Osteocyte (in vitro differentiated cells): ENCODE measurements around the gene FOXR1. TPM values are rescaled to one million over a fixed set of nuclear protein-coding genes. Genes with fewer than 3 reads are reported as not detected.
A peak's percentile ranks its signal among the peaks of the same experiment; 100 is the strongest.
"Not testable (repeated sequence)": the region's sequence is repeated elsewhere in the genome, so short reads cannot be mapped to it uniquely, and the experiment has no call there.

ENCODE experiments used
- DNase-seq: peaks from one replicate; pipeline ENCODE4 v3.0.0; 2021; ENCODE audit warnings: mixed read lengths; ENCODE audit not compliant: unreplicated experiment; ENCODE audit errors: extremely low spot score
- H3K27ac Mint-ChIP-seq: one replicate; pipeline ENCODE4 v1.8.0; 2021; ENCODE audit warnings: mild to moderate bottlenecking, mixed read lengths; ENCODE audit not compliant: unreplicated experiment
- H3K27me3 Mint-ChIP-seq: one replicate; pipeline ENCODE4 v1.8.0; 2021; ENCODE audit warnings: mixed read lengths; ENCODE audit not compliant: unreplicated experiment
- H3K36me3 Mint-ChIP-seq: one replicate; pipeline ENCODE4 v1.8.0; 2021; ENCODE audit warnings: mixed read lengths; ENCODE audit not compliant: unreplicated experiment
- H3K4me1 Mint-ChIP-seq: one replicate; pipeline ENCODE4 v1.8.0; 2021; ENCODE audit warnings: mixed read lengths; ENCODE audit not compliant: unreplicated experiment
- H3K4me3 Mint-ChIP-seq: one replicate; pipeline ENCODE4 v1.8.0; 2021; ENCODE audit warnings: mild to moderate bottlenecking, moderate library complexity, mixed read lengths; ENCODE audit not compliant: unreplicated experiment
- H3K9me3 Mint-ChIP-seq: one replicate; pipeline ENCODE4 v1.8.0; 2021; ENCODE audit warnings: mixed read lengths; ENCODE audit not compliant: unreplicated experiment
- CTCF ChIP-seq: fragments of 200-600 bp; sonication (generic); IDR thresholded peaks from 2 replicates; pipeline ENCODE4 v1.5.0; 2021; ENCODE audit warnings: antibody characterized with exemption, mild to moderate bottlenecking, moderate library complexity
- total RNA-seq: library from RNA; stranded (reverse); gene quantifications from 2 replicates; pipeline ENCODE4 v1.2.1, GENCODE V29; 2021

Gene FOXR1
- total RNA-seq, 1 donor from 2014 or later: not detected

- Mint-ChIP-seq H3K4me3 (no peak overlapping the region), H3K27ac (no peak overlapping the region), H3K36me3 (no peaks in the 10 kb centered on the region), H3K4me1 (peaks cover 2% of the 10 kb centered on the region), H3K27me3 (no peaks in the 10 kb centered on the region), H3K9me3 (no peaks in the 10 kb centered on the region)
- TF ChIP-seq CTCF: no peak
- no peak for DNase-seq
These were observed 16.7 kb downstream of the FOXR1 start for GRCh38 chr11:118988280-118988679.

- H3K27me3 Mint-ChIP-seq, H3K4me3 Mint-ChIP-seq, H3K4me1 Mint-ChIP-seq, DNase-seq, H3K27ac Mint-ChIP-seq, H3K9me3 Mint-ChIP-seq, H3K36me3 Mint-ChIP-seq: not testable (repeated sequence)
These were observed 20.0 kb downstream of the FOXR1 start for GRCh38 chr11:118991486-118992038.

- DNase-seq: no peak
- TF ChIP-seq CTCF: peak; percentile 15
These were observed 25.5 kb downstream of the FOXR1 start for GRCh38 chr11:118996926-118997626.

GRCh38 chr11:118997627-118998387 is 26.2 kb downstream of the FOXR1 start, which contains the start of gene CENATAC:
TSS of gene CENATAC (plus strand) at chr11:118998138. CDS start at chr11:118998198, 60 bp downstream.
- peak; percentile 17 for TF ChIP-seq CTCF
- DNase-seq: peak; percentile 96
- H3K36me3 Mint-ChIP-seq: peaks cover 12% of the 10 kb centered on the region
- no peaks in the 10 kb centered on the region for H3K27me3 Mint-ChIP-seq
- H3K4me1 Mint-ChIP-seq: peaks cover 28% of the 10 kb centered on the region
- peak within 1 kb of the TSS; percentile 95 for H3K4me3 Mint-ChIP-seq
- H3K27ac Mint-ChIP-seq: peak within 1 kb of the TSS; percentile 92
- no peaks in the 10 kb centered on the region for H3K9me3 Mint-ChIP-seq

More at GRCh38 chr11:118996926-118997626, 25.5 kb downstream of the FOXR1 start:
- Mint-ChIP-seq H3K4me3 (peak overlapping the region; percentile 95), H3K4me1 (peaks cover 28% of the 10 kb centered on the region), H3K9me3 (no peaks in the 10 kb centered on the region), H3K36me3 (peaks cover 10% of the 10 kb centered on the region), H3K27ac (peak overlapping the region; percentile 92), H3K27me3 (no peaks in the 10 kb centered on the region)

GRCh38 chr11:118998388-118998717 is 26.8 kb downstream of the FOXR1 start:
- peaks cover 17% of the 10 kb centered on the region for H3K36me3 Mint-ChIP-seq
- peak overlapping the region; percentile 92 for H3K27ac Mint-ChIP-seq
- H3K4me1 Mint-ChIP-seq: peaks cover 28% of the 10 kb centered on the region
- H3K9me3 Mint-ChIP-seq: no peaks in the 10 kb centered on the region
- no peak for TF ChIP-seq CTCF
- peak overlapping the region; percentile 95 for H3K4me3 Mint-ChIP-seq
- no peak for DNase-seq
- H3K27me3 Mint-ChIP-seq: no peaks in the 10 kb centered on the region
